ENCODE measurements around the gene RYR3. TPM values are rescaled to one million over a fixed set of nuclear protein-coding genes. Genes with fewer than 3 reads are reported as not detected.
"Not testable (repeated sequence)": the region's sequence is repeated elsewhere in the genome, so short reads cannot be mapped to it uniquely, and the experiment has no call there.

RYR3 gene
- total RNA-seq, 1 donor from 2014 or later, result 0.02 TPM

GRCh38 chr15:33757516-33758232 lies 446.9 kb downstream of the RYR3 start:
- no peak for ATAC-seq
- intact Hi-C loops (cut with micrococcal nuclease), result no loop called here
- DNase-seq, result no peak

GRCh38 chr15:33766389-33766788 lies 455.6 kb downstream of the RYR3 start:
- intact Hi-C loops (cut with micrococcal nuclease), result no loop called here
- DNase-seq, result no peak
- no peak for ATAC-seq

GRCh38 chr15:33768670-33769190 lies 458.0 kb downstream of the RYR3 start:
- ATAC-seq (no peak), DNase-seq (no peak)
- intact Hi-C loops (cut with micrococcal nuclease), result no loop called here

GRCh38 chr15:33773969-33774368 lies 463.2 kb downstream of the RYR3 start:
- intact Hi-C loops (cut with micrococcal nuclease), result no loop called here
- ATAC-seq, result no peak
- DNase-seq, result no peak

GRCh38 chr15:33778852-33779251 lies 468.1 kb downstream of the RYR3 start:
- ATAC-seq, result no peak
- intact Hi-C loops (cut with micrococcal nuclease), result no loop called here
- DNase-seq, result no peak

GRCh38 chr15:33780011-33780768 lies 469.4 kb downstream of the RYR3 start:
- ATAC-seq (no peak), DNase-seq (no peak)
- intact Hi-C loops (cut with micrococcal nuclease), result no loop called here

GRCh38 chr15:33782966-33783365 lies 472.2 kb downstream of the RYR3 start:
- DNase-seq (no peak), ATAC-seq (no peak)
- intact Hi-C loops (cut with micrococcal nuclease), result no loop called here

GRCh38 chr15:33785366-33785765 lies 474.6 kb downstream of the RYR3 start:
- no peak for ATAC-seq
- DNase-seq, result no peak
- intact Hi-C loops (cut with micrococcal nuclease), result no loop called here

GRCh38 chr15:33788906-33789540 lies 478.3 kb downstream of the RYR3 start:
- DNase-seq (no peak), ATAC-seq (no peak)
- intact Hi-C loops (cut with micrococcal nuclease), result no loop called here

GRCh38 chr15:33794453-33794852 lies 483.7 kb downstream of the RYR3 start:
- no peak for ATAC-seq
- DNase-seq, result no peak
- intact Hi-C loops (cut with micrococcal nuclease), result no loop called here

GRCh38 chr15:33795070-33795469 lies 484.3 kb downstream of the RYR3 start:
- intact Hi-C loops (cut with micrococcal nuclease), result no loop called here
- no peak for ATAC-seq
- no peak for DNase-seq

- ATAC-seq (no peak), DNase-seq (no peak)
- intact Hi-C loops (cut with micrococcal nuclease), result no loop called here
These were observed 486.9 kb downstream of the RYR3 start for GRCh38 chr15:33797651-33798050.

- ATAC-seq (no peak), DNase-seq (no peak)
- intact Hi-C loops (cut with micrococcal nuclease), result no loop called here
These were observed 491.2 kb downstream of the RYR3 start for GRCh38 chr15:33801954-33802353.

GRCh38 chr15:33807665-33808064 lies 496.9 kb downstream of the RYR3 start:
- ATAC-seq (no peak), DNase-seq (no peak)
- intact Hi-C loops (cut with micrococcal nuclease), result no loop called here

- DNase-seq (no peak), ATAC-seq (no peak)
- intact Hi-C loops (cut with micrococcal nuclease), result no loop called here
These were observed 498.1 kb downstream of the RYR3 start for GRCh38 chr15:33808720-33809457.

GRCh38 chr15:33810073-33810595 lies 499.4 kb downstream of the RYR3 start:
- ATAC-seq (no peak), DNase-seq (no peak)
- intact Hi-C loops (cut with micrococcal nuclease), result no loop called here

- intact Hi-C loops (cut with micrococcal nuclease), result no loop called here
- no peak for DNase-seq
- ATAC-seq, result no peak
These were observed 500.0 kb downstream of the RYR3 start for GRCh38 chr15:33810806-33811205.

- no peak for DNase-seq
- ATAC-seq, result no peak
- intact Hi-C loops (cut with micrococcal nuclease), result no loop called here
These were observed 503.1 kb downstream of the RYR3 start for GRCh38 chr15:33813891-33814290.

- ATAC-seq; intact Hi-C loops (cut with micrococcal nuclease): not testable (repeated sequence)
These were observed 508.7 kb downstream of the RYR3 start for GRCh38 chr15:33819499-33819898.

More at GRCh38 chr15:33819499-33819898, 508.7 kb downstream of the RYR3 start:
- not testable (repeated sequence) for DNase-seq
